ENCODE results near the gene GNGT2. TPM values are rescaled to one million over a fixed set of nuclear protein-coding genes. Genes with fewer than 3 reads are reported as not detected.

Gene GNGT2
- total RNA-seq, 1 donor from 2014 or later: 1.8 TPM

DNA sequence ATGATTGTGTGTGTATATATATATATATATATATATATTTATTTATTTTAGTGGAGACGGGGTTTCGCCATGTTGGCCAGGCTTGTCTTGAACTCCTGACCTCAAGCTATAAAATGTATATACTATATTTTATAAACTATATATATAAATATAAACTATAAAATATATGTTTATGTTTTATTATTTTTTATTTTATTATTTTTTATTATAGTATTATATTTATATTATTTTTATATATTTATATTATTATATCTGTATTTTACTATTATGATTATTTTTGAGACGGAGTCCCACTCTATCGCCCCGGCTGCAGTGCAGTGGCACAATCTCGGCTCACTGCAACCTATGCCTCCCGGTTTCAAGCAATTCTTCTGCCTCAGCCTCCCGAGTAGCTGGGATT is 30.7 kb upstream of the GNGT2 start:
- TF ChIP-seq, protein P1, sequence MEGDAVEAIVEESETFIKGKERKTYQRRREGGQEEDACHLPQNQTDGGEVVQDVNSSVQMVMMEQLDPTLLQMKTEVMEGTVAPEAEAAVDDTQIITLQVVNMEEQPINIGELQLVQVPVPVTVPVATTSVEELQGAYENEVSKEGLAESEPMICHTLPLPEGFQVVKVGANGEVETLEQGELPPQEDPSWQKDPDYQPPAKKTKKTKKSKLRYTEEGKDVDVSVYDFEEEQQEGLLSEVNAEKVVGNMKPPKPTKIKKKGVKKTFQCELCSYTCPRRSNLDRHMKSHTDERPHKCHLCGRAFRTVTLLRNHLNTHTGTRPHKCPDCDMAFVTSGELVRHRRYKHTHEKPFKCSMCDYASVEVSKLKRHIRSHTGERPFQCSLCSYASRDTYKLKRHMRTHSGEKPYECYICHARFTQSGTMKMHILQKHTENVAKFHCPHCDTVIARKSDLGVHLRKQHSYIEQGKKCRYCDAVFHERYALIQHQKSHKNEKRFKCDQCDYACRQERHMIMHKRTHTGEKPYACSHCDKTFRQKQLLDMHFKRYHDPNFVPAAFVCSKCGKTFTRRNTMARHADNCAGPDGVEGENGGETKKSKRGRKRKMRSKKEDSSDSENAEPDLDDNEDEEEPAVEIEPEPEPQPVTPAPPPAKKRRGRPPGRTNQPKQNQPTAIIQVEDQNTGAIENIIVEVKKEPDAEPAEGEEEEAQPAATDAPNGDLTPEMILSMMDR (conservative IDR thresholded peaks at IDR 0.05; ENCODE audit: low read depth, low read length): no peak
- H3K4me3 ChIP-seq (ENCODE audit: low read depth, low read length): no peak overlapping the region
- no peak for DNase-seq (ENCODE audit: low read depth)

GRCh38 chr17:49240619-49241018 is 30.2 kb upstream of the GNGT2 start:
- no peak for DNase-seq (ENCODE audit: low read depth)
- TF ChIP-seq, protein P1 (conservative IDR thresholded peaks at IDR 0.05; ENCODE audit: low read depth, low read length): no peak
- no peak overlapping the region for H3K4me3 ChIP-seq (ENCODE audit: low read depth, low read length)

- H3K4me3 ChIP-seq (ENCODE audit: low read depth, low read length): no peak overlapping the region
- TF ChIP-seq, protein P1 (conservative IDR thresholded peaks at IDR 0.05; ENCODE audit: low read depth, low read length): no peak
- DNase-seq (ENCODE audit: low read depth): no peak
Measured at GRCh38 chr17:49239963-49240362, 29.6 kb upstream of the GNGT2 start.

DNA sequence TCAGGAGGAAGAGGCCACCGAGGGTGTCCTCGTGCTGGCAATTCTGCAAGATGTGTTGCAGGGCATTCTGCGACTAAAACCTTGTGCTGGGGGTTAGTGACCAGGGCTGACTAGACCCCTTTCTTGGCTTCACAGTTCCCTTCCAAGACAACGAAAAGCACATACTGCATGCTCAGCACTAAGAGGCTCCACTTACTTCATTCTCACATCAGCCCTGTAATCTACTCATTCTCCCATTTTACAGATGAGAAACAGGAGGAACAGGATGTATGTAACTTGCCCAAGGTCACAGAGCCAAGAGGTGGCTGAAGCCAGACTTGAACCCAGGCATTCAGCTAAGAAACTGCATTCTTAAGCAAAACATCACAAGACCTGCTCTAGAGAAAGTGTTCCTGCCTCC is 25.5 kb upstream of the GNGT2 start:
- TF ChIP-seq, protein P1 (conservative IDR thresholded peaks at IDR 0.05; ENCODE audit: low read depth, low read length): no peak
- DNase-seq (ENCODE audit: low read depth): no peak
- no peak overlapping the region for H3K4me3 ChIP-seq (ENCODE audit: low read depth, low read length)

GRCh38 chr17:49234509-49235080 is 24.2 kb upstream of the GNGT2 start:
- TF ChIP-seq, protein P1 (conservative IDR thresholded peaks at IDR 0.05; ENCODE audit: low read depth, low read length): no peak
- no peak for DNase-seq (ENCODE audit: low read depth)
- H3K4me3 ChIP-seq (ENCODE audit: low read depth, low read length): no peak overlapping the region

- no peak overlapping the region for H3K4me3 ChIP-seq (ENCODE audit: low read depth, low read length)
- no peak for DNase-seq (ENCODE audit: low read depth)
- TF ChIP-seq, protein P1 (conservative IDR thresholded peaks at IDR 0.05; ENCODE audit: low read depth, low read length): no peak
Measured at GRCh38 chr17:49231563-49231894, 21.2 kb upstream of the GNGT2 start.

Measured in epithelial cell of proximal tubule (primary cell).